ENCODE measurements around the gene OR2D2. TPM values are rescaled to one million over a fixed set of nuclear protein-coding genes. Genes with fewer than 3 reads are reported as not detected.

OR2D2 gene
- total RNA-seq, 2 experiments from 2014 or later = not detected

GRCh38 chr11:6895010-6895409 is 2.7 kb upstream of the OR2D2 start:
- Histone ChIP-seq H3K27me3 (ENCODE audit: control insufficient read depth in 1 of 2, insufficient read depth in 2 of 2, low read length in 2 of 2) (no peaks in the 10 kb centered on the region), H3K9me3 (ENCODE audit: control insufficient read depth in 1 of 2, insufficient read depth in 1 of 2, low read length in 2 of 2) (no peaks in the 10 kb centered on the region), H3K4me3 (ENCODE audit: low read length) (no peak overlapping the region), H3K4me1 (ENCODE audit: insufficient read depth, low read length) (no peaks in the 10 kb centered on the region), H3K36me3 (ENCODE audit: insufficient read depth, low read length) (no peaks in the 10 kb centered on the region), H3K27ac (ENCODE audit: low read depth in 1 of 2, low read length in 2 of 2) (no peak overlapping the region)
- Mint-ChIP-seq H3K4me1 (ENCODE audit: low read depth) (no peaks in the 10 kb centered on the region), H3K27me3 (peaks cover 18% of the 10 kb centered on the region), H3K9me3 (no peaks in the 10 kb centered on the region), H3K27ac (no peak overlapping the region), H3K4me3 (no peak overlapping the region), H3K36me3 (ENCODE audit: low read depth) (no peaks in the 10 kb centered on the region)
- ATAC-seq (ENCODE audit: poor library complexity) = no peak
- CTCF ChIA-PET = no interaction called here
- no peak for DNase-seq
- POLR2A ChIA-PET = no interaction called here
- intact Hi-C loops (cut with DNase I, micrococcal nuclease) = no loop called here
- no peak for TF ChIP-seq CTCF (IDR thresholded peaks at IDR 0.05)

- Mint-ChIP-seq H3K27me3 (peaks cover 18% of the 10 kb centered on the region), H3K4me3 (no peak overlapping the region), H3K27ac (no peak overlapping the region), H3K4me1 (ENCODE audit: low read depth) (no peaks in the 10 kb centered on the region), H3K9me3 (no peaks in the 10 kb centered on the region), H3K36me3 (ENCODE audit: low read depth) (no peaks in the 10 kb centered on the region)
- ATAC-seq (ENCODE audit: poor library complexity) (no peak), DNase-seq (no peak)
- no peaks in the 10 kb centered on the region for H3K4me1 ChIP-seq (ENCODE audit: insufficient read depth, low read length)
- H3K9me3 ChIP-seq (ENCODE audit: control insufficient read depth in 1 of 2, insufficient read depth in 1 of 2, low read length in 2 of 2) = peaks cover 0 to under 1% of the 10 kb centered on the region in 2 experiments
- H3K27ac ChIP-seq (ENCODE audit: low read depth in 1 of 2, low read length in 2 of 2) = no peak overlapping the region
- POLR2A ChIA-PET = no interaction called here
- intact Hi-C loops (cut with DNase I, micrococcal nuclease) = no loop called here
- no peak for TF ChIP-seq CTCF (IDR thresholded peaks at IDR 0.05)
- H3K4me3 ChIP-seq (ENCODE audit: low read length) = no peak overlapping the region
- CTCF ChIA-PET = no interaction called here
- no peaks in the 10 kb centered on the region for H3K27me3 ChIP-seq (ENCODE audit: control insufficient read depth in 1 of 2, insufficient read depth in 2 of 2, low read length in 2 of 2)
- H3K36me3 ChIP-seq (ENCODE audit: insufficient read depth, low read length) = no peaks in the 10 kb centered on the region
Measured at GRCh38 chr11:6894097-6894496, 1.8 kb upstream of the OR2D2 start.

- Histone ChIP-seq H3K4me1 (ENCODE audit: insufficient read depth, low read length) (no peaks in the 10 kb centered on the region), H3K27me3 (ENCODE audit: control insufficient read depth in 1 of 2, insufficient read depth in 2 of 2, low read length in 2 of 2) (no peaks in the 10 kb centered on the region), H3K36me3 (ENCODE audit: insufficient read depth, low read length) (no peaks in the 10 kb centered on the region), H3K27ac (ENCODE audit: low read depth in 1 of 2, low read length in 2 of 2) (no peak overlapping the region), H3K4me3 (ENCODE audit: low read length) (no peak overlapping the region), H3K9me3 (ENCODE audit: control insufficient read depth in 1 of 2, insufficient read depth in 1 of 2, low read length in 2 of 2) (peaks cover 0 to 6% of the 10 kb centered on the region in 2 experiments)
- no peaks in the 10 kb centered on the region for H3K4me1 Mint-ChIP-seq (ENCODE audit: low read depth)
- no peaks in the 10 kb centered on the region for H3K36me3 Mint-ChIP-seq (ENCODE audit: low read depth)
- no peak overlapping the region for H3K4me3 Mint-ChIP-seq
- DNase-seq (no peak), ATAC-seq (ENCODE audit: poor library complexity) (no peak)
- H3K27me3 Mint-ChIP-seq = peaks cover 4% of the 10 kb centered on the region
- H3K9me3 Mint-ChIP-seq = peaks cover 3% of the 10 kb centered on the region
- H3K27ac Mint-ChIP-seq = no peak overlapping the region
- POLR2A ChIA-PET = no interaction called here
- CTCF ChIA-PET = interaction anchor here (1.2 kb wide), 1 partner anchor 10 kb away, joined by 4 read pairs; no protein-coding TSS in a partner anchor
- intact Hi-C loops (cut with DNase I, micrococcal nuclease) = no loop called here
- no peak for TF ChIP-seq CTCF (IDR thresholded peaks at IDR 0.05)
Measured at GRCh38 chr11:6889835-6890234, 2.5 kb downstream of the OR2D2 start.

Data from CD4-positive, alpha-beta T cell (primary cell).